Endothelial cell of umbilical vein (primary cell): ENCODE results near the gene SIAH2. TPM values are rescaled to one million over a fixed set of nuclear protein-coding genes. Genes with fewer than 3 reads are reported as not detected.

Source experiments
- BruUV-seq: library from RNA; stranded (reverse); fragments of 400-500 nt; replicated peaks from 2 replicates; lab custom pipeline; 2021; lab: Mats Ljungman, UMichigan
- CTCF ChIA-PET: fragments of 300-600, 350-600 bp; sonication (Branson Sonifier 250); formaldehyde crosslinking; loops from one replicate; lab custom pipeline; 2021; ENCODE audit warnings: antibody characterized with exemption, inconsistent platforms; lab: Charles Lee
- POLR2A ChIA-PET: fragments of 300-600, 350-600 bp; sonication (Branson Sonifier 250); formaldehyde crosslinking; loops from one replicate; lab custom pipeline; 2021; ENCODE audit warnings: antibody characterized with exemption, inconsistent platforms; lab: Charles Lee
- DNase-seq: peaks from one replicate; pipeline ENCODE4 v3.0.0-alpha.2; 2011; ENCODE audit warnings: low read depth, low spot score
- FAIRE-seq: peaks from 2 replicates; lab custom pipeline; 2011; peaks lifted over from hg19 to GRCh38; lab: Jason Lieb, UNC
- H2AFZ ChIP-seq: 2 replicates; pipeline ENCODE4 v1.6.0; 2012; ENCODE audit warnings: low read depth, low read length, control low read depth, inconsistent platforms
- H3K27ac ChIP-seq: 2 replicates; pipeline ENCODE4 v1.5.1; 2011; ENCODE audit warnings: low read depth, mild to moderate bottlenecking, control low read depth, low read length, moderate library complexity; ENCODE audit not compliant: insufficient read depth
- H3K27me3 ChIP-seq, 2 experiments: 2 replicates each; pipeline versions ENCODE4 v1.6.0 to v1.6.1; 2011; ENCODE audit warnings: low read length in 2 of 2, mixed read lengths in 1 of 2; ENCODE audit not compliant: control insufficient read depth in 2 of 2, insufficient read depth in 2 of 2
- H3K36me3 ChIP-seq, 2 experiments: 2 replicates in 1 of 2; 3 replicates in 1 of 2; pipeline ENCODE4 v1.5.1; 2011; ENCODE audit warnings: low read length in 2 of 2, mild to moderate bottlenecking in 1 of 2, moderate library complexity in 1 of 2; ENCODE audit not compliant: control insufficient read depth in 2 of 2, insufficient read depth in 2 of 2; ENCODE audit errors: extremely low read depth in 1 of 2
- H3K4me1 ChIP-seq: 3 replicates; pipeline ENCODE4 v1.5.1; 2011; ENCODE audit warnings: mild to moderate bottlenecking, low read length; ENCODE audit not compliant: control insufficient read depth, insufficient read depth; ENCODE audit errors: extremely low read depth
- H3K4me2 ChIP-seq: 2 replicates; pipeline ENCODE4 v1.6.1; 2011; ENCODE audit warnings: low read length, control low read depth, mixed read lengths; ENCODE audit not compliant: insufficient read depth
- H3K4me3 ChIP-seq, 3 experiments: fragments of 200-600 bp in 1 of 3; sonication (generic), shearing (Covaris generic) in 1 of 3; replicated peaks in 1 of 3; 2 replicates each; pipeline ENCODE4 v1.5.1; 2011 to 2016; ENCODE audit warnings: control low read depth in 3 of 3, low read length in 3 of 3, mild to moderate bottlenecking in 2 of 3, inconsistent platforms in 1 of 3, low read depth in 1 of 3, moderate library complexity in 1 of 3; ENCODE audit not compliant: insufficient read depth in 1 of 3
- H3K79me2 ChIP-seq: 2 replicates; pipeline ENCODE4 v1.6.0; 2012; ENCODE audit warnings: low read length, inconsistent platforms; ENCODE audit not compliant: control insufficient read depth, insufficient read depth
- H3K9ac ChIP-seq: replicated peaks from 2 replicates; pipeline ENCODE3; 2011; ENCODE audit warnings: low read length, control low read depth; ENCODE audit not compliant: insufficient read depth; ENCODE audit errors: extremely low read depth
- H3K9me1 ChIP-seq: replicated peaks from 3 replicates; pipeline ENCODE4 v1.6.0; 2011; ENCODE audit warnings: mild to moderate bottlenecking, low read length; ENCODE audit not compliant: control insufficient read depth, insufficient read depth; ENCODE audit errors: extremely low read depth
- H3K9me3 ChIP-seq: replicated peaks from 2 replicates; pipeline ENCODE4 v1.5.1; 2012; ENCODE audit warnings: low read length, inconsistent platforms; ENCODE audit not compliant: control insufficient read depth, insufficient read depth
- H4K20me1 ChIP-seq: replicated peaks from 2 replicates; pipeline ENCODE3; 2011; ENCODE audit warnings: mild to moderate bottlenecking, low read length; ENCODE audit not compliant: control insufficient read depth, insufficient read depth; ENCODE audit errors: extremely low read depth
- CTCF ChIP-seq, 2 donors: IDR thresholded peaks; 1 replicate in 1 of 2; 2 replicates in 1 of 2; pipeline ENCODE4 v1.5.1; 2011; ENCODE audit warnings: low read length in 2 of 2, mild to moderate bottlenecking in 2 of 2, moderate library complexity in 2 of 2, control low read depth in 1 of 2, inconsistent platforms in 1 of 2, low read depth in 1 of 2; ENCODE audit not compliant: insufficient read depth in 1 of 2; ENCODE audit errors: extremely low read depth in 1 of 2
- EZH2 ChIP-seq: IDR thresholded peaks from 2 replicates; pipeline ENCODE4 v1.6.1; 2012; ENCODE audit warnings: borderline replicate concordance, low read depth, mild to moderate bottlenecking, moderate library complexity, low read length, inconsistent platforms; ENCODE audit not compliant: severe bottlenecking
- GATA2 ChIP-seq: IDR thresholded peaks from 2 replicates; pipeline ENCODE4 v1.7.0; 2011; ENCODE audit warnings: low read depth, mild to moderate bottlenecking, moderate library complexity, mixed read lengths, low read length; ENCODE audit not compliant: insufficient read length, insufficient read depth
- JUN ChIP-seq: IDR thresholded peaks from 2 replicates; pipeline ENCODE4 v1.6.1; 2011; ENCODE audit warnings: borderline replicate concordance, low read depth; ENCODE audit not compliant: insufficient read length, insufficient read depth
- MAX ChIP-seq: IDR thresholded peaks from 2 replicates; pipeline ENCODE4 v1.6.1; 2011; ENCODE audit not compliant: insufficient read depth, insufficient read length
- MYC ChIP-seq: IDR thresholded peaks from one replicate; pipeline ENCODE4 v1.6.1; 2011; ENCODE audit warnings: mild to moderate bottlenecking, low read depth, low read length
- POLR2A ChIP-seq: IDR thresholded peaks from 2 replicates; pipeline ENCODE4 v1.6.1; 2012; ENCODE audit warnings: low read depth, mild to moderate bottlenecking, control low read depth, low read length
- POLR2AphosphoS5 ChIP-seq: IDR thresholded peaks from 2 replicates; pipeline ENCODE4 v1.6.1; 2012; ENCODE audit warnings: low read depth, mild to moderate bottlenecking, control low read depth, low read length, moderate library complexity; ENCODE audit not compliant: insufficient read depth
- dilution Hi-C: fragments of 300-500 bp; cut with MboI; formaldehyde crosslinking; loops from one replicate; pipeline ENCODE4 v1.15.0; 2019; ENCODE audit warnings: low sequenced_read_pairs; ENCODE audit not compliant: extremely low pct_ligation_motif_present
- intact Hi-C: fragments of 100-400 bp; cut with micrococcal nuclease; formaldehyde crosslinking; loops from one replicate; pipeline ENCODE4 v1.10.0; 2022
- polyA plus RNA-seq, 4 experiments: library from polyadenylated mRNA; depleted of rRNA in 3 of 4; stranded (reverse) in 3 of 4; unstranded in 1 of 4; fragments of >200 nt; gene quantifications; 2 replicates each; pipeline versions ENCODE4 v1.2.1 to v1.2.3, GENCODE V29; 2011 to 2012; ENCODE audit warnings: missing spikeins in 1 of 4
- total RNA-seq: library from RNA; stranded (reverse); gene quantifications from 2 replicates; pipeline ENCODE4 v1.2.3, GENCODE V29; 2021

SIAH2 gene
- total and polyA plus RNA-seq, 2 donors (not counting 3 experiments of a cell fraction or from before 2014, with no cell fraction given): 16.7 to 25.1 TPM

DNA sequence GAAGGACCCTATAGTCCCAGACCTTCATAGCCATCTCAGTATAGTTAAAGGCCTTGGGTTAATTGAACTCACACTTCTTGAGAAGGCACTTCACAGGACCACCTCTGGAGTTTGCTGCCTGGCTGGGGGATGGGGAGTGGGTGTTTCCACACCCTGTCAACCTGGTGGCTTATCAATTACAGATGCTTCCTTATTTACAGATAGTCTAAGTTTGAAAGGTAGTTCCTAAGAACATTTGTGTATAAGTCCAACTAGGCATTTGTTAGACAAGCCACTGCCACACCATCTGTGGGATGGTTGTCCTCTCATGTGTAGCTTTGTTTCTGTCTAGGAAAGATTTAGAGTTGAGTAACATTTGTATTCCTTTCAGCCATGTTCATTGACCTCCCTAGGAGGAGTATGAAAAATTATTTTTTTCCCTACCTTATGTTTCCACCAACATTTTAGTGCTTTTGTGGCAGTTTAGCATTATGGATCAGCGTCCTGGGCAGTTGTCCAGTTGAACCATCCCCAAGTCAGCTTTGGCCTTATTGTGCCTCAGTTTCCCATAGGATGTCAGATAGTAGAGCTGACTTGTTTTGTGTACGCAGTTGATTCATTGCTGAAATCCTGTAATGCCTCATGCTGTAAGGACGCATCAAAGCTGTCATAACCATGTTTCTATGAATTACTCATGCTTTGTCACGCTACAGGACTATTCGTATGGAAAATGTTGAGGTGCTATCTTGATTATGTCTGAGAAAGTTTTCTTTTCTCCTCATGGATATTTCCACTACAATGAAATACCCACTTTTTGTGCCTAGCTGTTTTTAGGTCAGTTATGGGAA is 21.2 kb upstream of the SIAH2 start:
- no peak for TF ChIP-seq MYC
- TF ChIP-seq POLR2AphosphoS5: no peak
- TF ChIP-seq MAX: no peak
- TF ChIP-seq EZH2: no peak
- no peak for TF ChIP-seq POLR2A
- no peak for TF ChIP-seq CTCF (IDR thresholded peaks at IDR 0.05; ENCODE audit: extremely low read depth in 1 of 2, insufficient read depth in 1 of 2, low read depth in 1 of 2, low read length in 2 of 2)
- TF ChIP-seq GATA2: no peak
- TF ChIP-seq JUN: no peak
- Histone ChIP-seq H3K27ac (no peak overlapping the region), H3K9me3 (no peaks in the 10 kb centered on the region), H2AFZ (no peak overlapping the region), H3K4me1 (peaks cover 5% of the 10 kb centered on the region), H4K20me1 (no peaks in the 10 kb centered on the region), H3K79me2 (no peaks in the 10 kb centered on the region), H3K27me3 (peaks cover 6 to 8% of the 10 kb centered on the region in 2 experiments), H3K9me1 (no peaks in the 10 kb centered on the region), H3K36me3 (no peaks in the 10 kb centered on the region), H3K4me3 (no peak overlapping the region), H3K9ac (no peak overlapping the region), H3K4me2 (no peak overlapping the region)
- FAIRE-seq: no peak
- dilution Hi-C loops: no loop called here
- no TSS peak for BruUV-seq
- CTCF ChIA-PET: interaction anchor here (0.7 to 1.5 kb wide), 2 partner anchors 20 to 81 kb away, joined by 4 to 5 read pairs; no protein-coding TSS in a partner anchor
- POLR2A ChIA-PET: no interaction called here
- intact Hi-C loops: no loop called here
- no peak for DNase-seq
